RPMI8226 (cell line): ENCODE data around the gene PLD1.
A peak's percentile ranks its signal among the peaks of the same experiment; 100 is the strongest.

ENCODE experiments used
- DNase-seq: peaks from one replicate; pipeline ENCODE4 v3.0.0-alpha.2; 2015

Gene PLD1

GRCh38 chr3:171796625-171797264 lies 13.5 kb downstream of the PLD1 start:
- no peak for DNase-seq

- no peak for DNase-seq
Observed at GRCh38 chr3:171792531-171792930, 17.8 kb downstream of the PLD1 start.

GRCh38 chr3:171791692-171792076 lies 18.6 kb downstream of the PLD1 start:
- DNase-seq: no peak

- no peak for DNase-seq
Observed at GRCh38 chr3:171790898-171791691, 19.2 kb downstream of the PLD1 start.

- DNase-seq: no peak
Observed at GRCh38 chr3:171790574-171790897, 19.7 kb downstream of the PLD1 start.

GRCh38 chr3:171789759-171790505 lies 20.4 kb downstream of the PLD1 start:
- DNase-seq: no peak

GRCh38 chr3:171788546-171789351 lies 21.5 kb downstream of the PLD1 start:
- DNase-seq: no peak

- no peak for DNase-seq
Observed at GRCh38 chr3:171786997-171787396, 23.3 kb downstream of the PLD1 start.

- no peak for DNase-seq
Observed at GRCh38 chr3:171784937-171785336, 25.3 kb downstream of the PLD1 start.

- DNase-seq: no peak
Observed at GRCh38 chr3:171784387-171784786, 25.9 kb downstream of the PLD1 start.

- DNase-seq: no peak
Observed at GRCh38 chr3:171783626-171784025, 26.7 kb downstream of the PLD1 start.

- no peak for DNase-seq
Observed at GRCh38 chr3:171783086-171783485, 27.2 kb downstream of the PLD1 start.

- DNase-seq: no peak
Observed at GRCh38 chr3:171782617-171783016, 27.7 kb downstream of the PLD1 start.

GRCh38 chr3:171781711-171782127 lies 28.6 kb downstream of the PLD1 start:
- no peak for DNase-seq

- DNase-seq: no peak
Observed at GRCh38 chr3:171778493-171778892, 31.8 kb downstream of the PLD1 start.

GRCh38 chr3:171777596-171777995 lies 32.7 kb downstream of the PLD1 start:
- no peak for DNase-seq

GRCh38 chr3:171776839-171777583 lies 33.3 kb downstream of the PLD1 start:
- no peak for DNase-seq

- no peak for DNase-seq
Observed at GRCh38 chr3:171776411-171776810, 33.9 kb downstream of the PLD1 start.

- no peak for DNase-seq
Observed at GRCh38 chr3:171775943-171776342, 34.3 kb downstream of the PLD1 start.

GRCh38 chr3:171774521-171774920 lies 35.8 kb downstream of the PLD1 start:
- no peak for DNase-seq

GRCh38 chr3:171772427-171773056 lies 37.7 kb downstream of the PLD1 start:
- peak; percentile 67 for DNase-seq
